PFSK-1 (cell line): ENCODE measurements around the gene SLC27A3.

Experiments
- POLR2AphosphoS5 ChIP-seq: IDR thresholded peaks from 2 replicates; pipeline ENCODE4 v1.6.1; 2012; ENCODE audit warnings: low read depth, mild to moderate bottlenecking, control low read depth, low read length, moderate library complexity
- REST ChIP-seq, 2 experiments: IDR thresholded peaks; 2 replicates each; pipeline versions ENCODE4 v1.6.1 to v1.8.0; 2011 to 2012; ENCODE audit warnings: low read depth in 2 of 2, low read length in 2 of 2, control low read depth in 1 of 2, inconsistent platforms in 1 of 2, mild to moderate bottlenecking in 1 of 2, moderate library complexity in 1 of 2; ENCODE audit not compliant: insufficient read depth in 1 of 2

- TF ChIP-seq POLR2AphosphoS5 (no peak), REST (IDR thresholded peaks at IDR 0.05; ENCODE audit: insufficient read depth in 1 of 2, low read depth in 2 of 2, low read length in 2 of 2) (no peak)
Measured at GRCh38 chr1:153800516-153800915, 25.3 kb downstream of the SLC27A3 start.
